ENCODE measurements around the gene MTMR10.

DNA sequence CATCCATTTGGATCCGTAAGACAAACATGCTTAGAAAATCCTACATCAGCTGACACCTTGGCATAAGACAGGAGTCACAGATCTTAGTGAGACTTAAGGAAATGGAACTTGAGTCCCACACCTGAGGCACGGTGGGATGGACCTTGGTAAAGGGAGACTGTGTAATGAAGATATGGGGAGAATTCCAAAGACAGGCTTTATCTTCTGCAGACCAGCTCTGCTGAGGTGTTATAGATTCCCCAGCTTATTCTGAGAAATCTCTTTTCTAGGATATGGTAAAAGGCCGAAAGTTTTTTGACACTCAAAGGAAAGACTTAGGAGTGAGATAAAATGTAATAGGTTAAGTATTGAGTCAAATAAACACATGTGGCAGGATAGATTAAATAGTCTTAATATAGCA lies 8.3 kb upstream of the MTMR10 start:
- TF ChIP-seq, protein P1, sequence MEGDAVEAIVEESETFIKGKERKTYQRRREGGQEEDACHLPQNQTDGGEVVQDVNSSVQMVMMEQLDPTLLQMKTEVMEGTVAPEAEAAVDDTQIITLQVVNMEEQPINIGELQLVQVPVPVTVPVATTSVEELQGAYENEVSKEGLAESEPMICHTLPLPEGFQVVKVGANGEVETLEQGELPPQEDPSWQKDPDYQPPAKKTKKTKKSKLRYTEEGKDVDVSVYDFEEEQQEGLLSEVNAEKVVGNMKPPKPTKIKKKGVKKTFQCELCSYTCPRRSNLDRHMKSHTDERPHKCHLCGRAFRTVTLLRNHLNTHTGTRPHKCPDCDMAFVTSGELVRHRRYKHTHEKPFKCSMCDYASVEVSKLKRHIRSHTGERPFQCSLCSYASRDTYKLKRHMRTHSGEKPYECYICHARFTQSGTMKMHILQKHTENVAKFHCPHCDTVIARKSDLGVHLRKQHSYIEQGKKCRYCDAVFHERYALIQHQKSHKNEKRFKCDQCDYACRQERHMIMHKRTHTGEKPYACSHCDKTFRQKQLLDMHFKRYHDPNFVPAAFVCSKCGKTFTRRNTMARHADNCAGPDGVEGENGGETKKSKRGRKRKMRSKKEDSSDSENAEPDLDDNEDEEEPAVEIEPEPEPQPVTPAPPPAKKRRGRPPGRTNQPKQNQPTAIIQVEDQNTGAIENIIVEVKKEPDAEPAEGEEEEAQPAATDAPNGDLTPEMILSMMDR (IDR thresholded peaks at IDR 0.05) = no peak
- TF ChIP-seq POLR2A (IDR thresholded peaks at IDR 0.05) (no peak), EP300 (IDR thresholded peaks at IDR 0.05) (no peak)

Data from ovary (tissue), 3 donors.